Activated B cell treated with CpG ODN at 0.5 μM for 24 hours (primary cell): ENCODE data around the gene ST6GALNAC6. TPM values are rescaled to one million over a fixed set of nuclear protein-coding genes. Genes with fewer than 3 reads are reported as not detected.

Experiments
- ATAC-seq: fragments of 200-7000 bp; cut with Tn5 transposase; one replicate; pipeline ENCODE4 v1.10.0; 2021; ENCODE audit warnings: low read depth, mild to moderate bottlenecking, moderate library complexity
- CTCF ChIA-PET: fragments of 350-600 bp; sonication (Branson Sonifier 250); formaldehyde crosslinking; loops from one replicate; lab custom pipeline; 2021; ENCODE audit warnings: antibody characterized with exemption; lab: Charles Lee
- POLR2A ChIA-PET: fragments of 350-600 bp; sonication (Branson Sonifier 250); formaldehyde crosslinking; loops from one replicate; lab custom pipeline; 2021; ENCODE audit warnings: antibody characterized with exemption; lab: Charles Lee
- DNase-seq: peaks from one replicate; pipeline ENCODE4 v3.0.0; 2022
- H3K27ac Mint-ChIP-seq: one replicate; pipeline ENCODE4 v1.8.0; 2020; ENCODE audit warnings: mixed read lengths
- H3K27me3 Mint-ChIP-seq: one replicate; pipeline ENCODE4 v1.8.0; 2021; ENCODE audit warnings: mixed read lengths
- H3K36me3 Mint-ChIP-seq: one replicate; pipeline ENCODE4 v1.8.0; 2021; ENCODE audit warnings: low read depth, mixed read lengths
- H3K4me1 Mint-ChIP-seq: one replicate; pipeline ENCODE4 v1.8.0; 2021; ENCODE audit warnings: mixed read lengths
- H3K4me3 Mint-ChIP-seq: one replicate; pipeline ENCODE4 v1.8.0; 2020; ENCODE audit warnings: mild to moderate bottlenecking, mixed read lengths
- H3K9me3 Mint-ChIP-seq: one replicate; pipeline ENCODE4 v1.8.0; 2020; ENCODE audit warnings: mixed read lengths
- CTCF ChIP-seq: fragments of 200-600 bp; IDR thresholded peaks from one replicate; pipeline ENCODE4 v1.8.0; 2022; ENCODE audit warnings: antibody characterized with exemption, mild to moderate bottlenecking
- intact Hi-C: fragments of 100-400 bp; cut with micrococcal nuclease; formaldehyde crosslinking; loops from one replicate; pipeline ENCODE4 v1.15.1; 2024
- total RNA-seq: library from RNA; stranded (reverse); gene quantifications from 2 replicates; pipeline ENCODE4 v1.2.3, GENCODE V29; 2022

Gene ST6GALNAC6
- total RNA-seq, 1 donor from 2014 or later: 47.5 TPM

GRCh38 chr9:127873886-127874285 is 25.5 kb downstream of the ST6GALNAC6 start:
- H3K27ac Mint-ChIP-seq: no peak overlapping the region
- intact Hi-C loops: no loop called here
- H3K36me3 Mint-ChIP-seq: no peaks in the 10 kb centered on the region
- CTCF ChIA-PET: no interaction called here
- H3K4me1 Mint-ChIP-seq: peaks cover 17% of the 10 kb centered on the region
- POLR2A ChIA-PET: interaction anchor here (0.5 to 0.9 kb wide), 2 partner anchors 43 to 83 kb away, joined by 4 read pairs; partner anchors contain the start of gene ST6GALNAC4
- no peak for DNase-seq
- no peaks in the 10 kb centered on the region for H3K27me3 Mint-ChIP-seq
- no peak for TF ChIP-seq CTCF
- no peak for ATAC-seq
- no peak overlapping the region for H3K4me3 Mint-ChIP-seq
- no peaks in the 10 kb centered on the region for H3K9me3 Mint-ChIP-seq

- intact Hi-C loops: no loop called here
- Mint-ChIP-seq H3K36me3 (no peaks in the 10 kb centered on the region), H3K27ac (no peak overlapping the region), H3K9me3 (no peaks in the 10 kb centered on the region), H3K4me1 (peaks cover 11% of the 10 kb centered on the region), H3K4me3 (no peak overlapping the region), H3K27me3 (no peaks in the 10 kb centered on the region)
- ChIA-PET CTCF (interaction anchor here (0.6 to 1.4 kb wide), 4 partner anchors 48 to 369 kb away, joined by 3 to 4 read pairs (median 3); no protein-coding TSS in a partner anchor), POLR2A (interaction anchor here (0.9 kb wide), 1 partner anchor 44 kb away, joined by 4 read pairs; the partner anchor contains the start of gene ST6GALNAC4)
- ATAC-seq: no peak
- no peak for TF ChIP-seq CTCF
- DNase-seq: no peak
Observed at GRCh38 chr9:127873223-127873691, 26.1 kb downstream of the ST6GALNAC6 start.

GRCh38 chr9:127872369-127873222 is 26.8 kb downstream of the ST6GALNAC6 start:
- ChIA-PET CTCF (interaction anchor here (0.7 to 4.2 kb wide), 5 partner anchors 49 to 369 kb away, joined by 3 to 48 read pairs (median 4); partner anchors contain the start of gene TOR2A), POLR2A (interaction anchor here (0.6 kb wide), 1 partner anchor 52 kb away, joined by 7 read pairs; no protein-coding TSS in a partner anchor)
- H3K4me3 Mint-ChIP-seq: no peak overlapping the region
- no peak for TF ChIP-seq CTCF
- no peak overlapping the region for H3K27ac Mint-ChIP-seq
- H3K27me3 Mint-ChIP-seq: no peaks in the 10 kb centered on the region
- intact Hi-C loops: no loop called here
- H3K9me3 Mint-ChIP-seq: no peaks in the 10 kb centered on the region
- H3K36me3 Mint-ChIP-seq: no peaks in the 10 kb centered on the region
- peaks cover 6% of the 10 kb centered on the region for H3K4me1 Mint-ChIP-seq
- ATAC-seq: no peak
- DNase-seq: no peak

GRCh38 chr9:127871531-127871930 is 27.9 kb downstream of the ST6GALNAC6 start:
- peaks cover 3% of the 10 kb centered on the region for H3K4me1 Mint-ChIP-seq
- ATAC-seq (no peak), DNase-seq (no peak)
- ChIA-PET CTCF (interaction anchor here (0.8 to 4.2 kb wide), 5 partner anchors 46 to 282 kb away, joined by 3 to 48 read pairs (median 39); partner anchors contain the start of genes CDK9 and TOR2A), POLR2A (interaction anchor here (2.5 kb wide), 1 partner anchor 137 kb away, joined by 14 read pairs; the partner anchor contains the start of gene TOR2A)
- no peak for TF ChIP-seq CTCF
- intact Hi-C loops: loop anchor here (2.0 kb wide), 1 partner anchor 45 kb away; the partner anchor contains the start of gene ST6GALNAC4
- H3K36me3 Mint-ChIP-seq: no peaks in the 10 kb centered on the region
- no peak overlapping the region for H3K27ac Mint-ChIP-seq
- no peak overlapping the region for H3K4me3 Mint-ChIP-seq
- no peaks in the 10 kb centered on the region for H3K9me3 Mint-ChIP-seq
- no peaks in the 10 kb centered on the region for H3K27me3 Mint-ChIP-seq
